Stimulated activated memory B cell treated with anti-CD40 and anti-IgM and Interleukin-4, amounts not matched to agents 10 μg/mL and 1 μg/mL and 100 μg/mL, for 72 hours (primary cell): Measurements from ENCODE around the gene JAK3.
A peak's percentile ranks its signal among the peaks of the same experiment; 100 is the strongest.
"Not testable (repeated sequence)": the region's sequence is repeated elsewhere in the genome, so short reads cannot be mapped to it uniquely, and the experiment has no call there.

ENCODE experiments used
- ATAC-seq: fragments of 150-1000 bp; cut with Tn5 transposase; 2 replicates; pipeline ENCODE4 v1.10.0; 2021
- H3K27ac Mint-ChIP-seq: one replicate; pipeline ENCODE4 v1.8.0; 2022; ENCODE audit warnings: mild to moderate bottlenecking, mixed read lengths
- H3K27me3 Mint-ChIP-seq: one replicate; pipeline ENCODE4 v1.8.0; 2022; ENCODE audit warnings: mixed read lengths
- H3K36me3 Mint-ChIP-seq: one replicate; pipeline ENCODE4 v1.8.0; 2022; ENCODE audit warnings: mixed read lengths
- H3K4me1 Mint-ChIP-seq: one replicate; pipeline ENCODE4 v1.8.0; 2022; ENCODE audit warnings: mixed read lengths
- H3K4me3 Mint-ChIP-seq: one replicate; pipeline ENCODE4 v1.8.0; 2022; ENCODE audit warnings: mild to moderate bottlenecking, moderate library complexity, mixed read lengths
- H3K9me3 Mint-ChIP-seq: one replicate; pipeline ENCODE4 v1.8.0; 2022; ENCODE audit warnings: mixed read lengths

The JAK3 gene

GRCh38 chr19:17847538-17848366 lies at the start of gene JAK3:
Gene JAK3 (minus strand): TSS chr19:17847982. CDS start chr19:17844417, 3,565 bp downstream.
- ATAC-seq: peak; percentile 93
- no peaks in the 10 kb centered on the region for H3K9me3 Mint-ChIP-seq
- peaks cover 74% of the 10 kb centered on the region for H3K4me1 Mint-ChIP-seq
- H3K27ac Mint-ChIP-seq: peak within 1 kb of the TSS; percentile 95
- peak within 1 kb of the TSS; percentile 98 for H3K4me3 Mint-ChIP-seq
- no peaks in the 10 kb centered on the region for H3K27me3 Mint-ChIP-seq
- H3K36me3 Mint-ChIP-seq: peaks cover 22% of the 10 kb centered on the region

- no peak for ATAC-seq
- H3K27ac Mint-ChIP-seq: no peak overlapping the region
- no peak overlapping the region for H3K4me3 Mint-ChIP-seq
- peaks cover 13% of the 10 kb centered on the region for H3K4me1 Mint-ChIP-seq
- H3K27me3 Mint-ChIP-seq: peaks cover 16% of the 10 kb centered on the region
- H3K9me3 Mint-ChIP-seq: no peaks in the 10 kb centered on the region
- no peaks in the 10 kb centered on the region for H3K36me3 Mint-ChIP-seq
Measured at GRCh38 chr19:17893766-17894165, 46.0 kb upstream of the JAK3 start.

GRCh38 chr19:17889609-17890214 lies 41.9 kb upstream of the JAK3 start:
- Mint-ChIP-seq H3K4me1 (peaks cover 29% of the 10 kb centered on the region), H3K27ac (no peak overlapping the region), H3K36me3 (no peaks in the 10 kb centered on the region), H3K9me3 (no peaks in the 10 kb centered on the region), H3K4me3 (no peak overlapping the region), H3K27me3 (no peaks in the 10 kb centered on the region)
- ATAC-seq: no peak

GRCh38 chr19:17888260-17888659 lies 40.5 kb upstream of the JAK3 start:
- H3K27me3 Mint-ChIP-seq: no peaks in the 10 kb centered on the region
- ATAC-seq: no peak
- no peaks in the 10 kb centered on the region for H3K9me3 Mint-ChIP-seq
- H3K27ac Mint-ChIP-seq: no peak overlapping the region
- H3K36me3 Mint-ChIP-seq: no peaks in the 10 kb centered on the region
- peaks cover 37% of the 10 kb centered on the region for H3K4me1 Mint-ChIP-seq
- H3K4me3 Mint-ChIP-seq: no peak overlapping the region

- not testable (repeated sequence) for H3K9me3 Mint-ChIP-seq, ATAC-seq, H3K4me3 Mint-ChIP-seq, H3K27ac Mint-ChIP-seq, H3K27me3 Mint-ChIP-seq, H3K36me3 Mint-ChIP-seq
- H3K4me1 Mint-ChIP-seq: peaks cover 27% of the 10 kb centered on the region
Measured at GRCh38 chr19:17887221-17887620, 39.4 kb upstream of the JAK3 start.

- Mint-ChIP-seq H3K27ac (peak overlapping the region; percentile 42), H3K4me1 (peaks cover 27% of the 10 kb centered on the region), H3K27me3 (no peaks in the 10 kb centered on the region), H3K9me3 (no peaks in the 10 kb centered on the region), H3K36me3 (no peaks in the 10 kb centered on the region), H3K4me3 (no peak overlapping the region)
- ATAC-seq: peak; percentile 70
Measured at GRCh38 chr19:17886515-17886914, 38.7 kb upstream of the JAK3 start.

- Mint-ChIP-seq H3K27ac (peak overlapping the region; percentile 32), H3K27me3 (no peaks in the 10 kb centered on the region), H3K4me3 (no peak overlapping the region), H3K9me3 (no peaks in the 10 kb centered on the region), H3K4me1 (peaks cover 27% of the 10 kb centered on the region), H3K36me3 (no peaks in the 10 kb centered on the region)
- no peak for ATAC-seq
Measured at GRCh38 chr19:17883627-17884410, 36.0 kb upstream of the JAK3 start.

GRCh38 chr19:17881701-17882100 lies 33.9 kb upstream of the JAK3 start:
- no peak overlapping the region for H3K27ac Mint-ChIP-seq
- no peak for ATAC-seq
- no peaks in the 10 kb centered on the region for H3K27me3 Mint-ChIP-seq
- H3K36me3 Mint-ChIP-seq: no peaks in the 10 kb centered on the region
- no peaks in the 10 kb centered on the region for H3K9me3 Mint-ChIP-seq
- peaks cover 25% of the 10 kb centered on the region for H3K4me1 Mint-ChIP-seq
- H3K4me3 Mint-ChIP-seq: no peak overlapping the region

GRCh38 chr19:17879466-17879865 lies 31.7 kb upstream of the JAK3 start:
- peak; percentile 54 for ATAC-seq

GRCh38 chr19:17877696-17878095 lies 29.9 kb upstream of the JAK3 start:
- H3K27me3 Mint-ChIP-seq: peaks cover 3% of the 10 kb centered on the region
- ATAC-seq: no peak
- H3K4me3 Mint-ChIP-seq: no peak overlapping the region
- peaks cover 3% of the 10 kb centered on the region for H3K4me1 Mint-ChIP-seq
- H3K27ac Mint-ChIP-seq: no peak overlapping the region
- H3K36me3 Mint-ChIP-seq: no peaks in the 10 kb centered on the region
- no peaks in the 10 kb centered on the region for H3K9me3 Mint-ChIP-seq

More at GRCh38 chr19:17879466-17879865, 31.7 kb upstream of the JAK3 start:
- H3K27me3 Mint-ChIP-seq: no peaks in the 10 kb centered on the region
- H3K4me1 Mint-ChIP-seq: peaks cover 9% of the 10 kb centered on the region
- no peak overlapping the region for H3K27ac Mint-ChIP-seq
- H3K4me3 Mint-ChIP-seq: no peak overlapping the region
- no peaks in the 10 kb centered on the region for H3K9me3 Mint-ChIP-seq
- H3K36me3 Mint-ChIP-seq: no peaks in the 10 kb centered on the region

- H3K9me3 Mint-ChIP-seq: no peaks in the 10 kb centered on the region
- H3K4me3 Mint-ChIP-seq: no peak overlapping the region
- H3K27me3 Mint-ChIP-seq: peaks cover 32% of the 10 kb centered on the region
- no peak overlapping the region for H3K27ac Mint-ChIP-seq
- H3K4me1 Mint-ChIP-seq: peaks cover 19% of the 10 kb centered on the region
- no peak for ATAC-seq
- no peaks in the 10 kb centered on the region for H3K36me3 Mint-ChIP-seq
Measured at GRCh38 chr19:17874758-17875135, 27.0 kb upstream of the JAK3 start.

GRCh38 chr19:17873786-17874757 lies 26.3 kb upstream of the JAK3 start:
- H3K36me3 Mint-ChIP-seq: no peaks in the 10 kb centered on the region
- no peaks in the 10 kb centered on the region for H3K9me3 Mint-ChIP-seq
- peaks cover 19% of the 10 kb centered on the region for H3K4me1 Mint-ChIP-seq
- peak overlapping the region; percentile 63 for H3K4me3 Mint-ChIP-seq
- peaks cover 33% of the 10 kb centered on the region for H3K27me3 Mint-ChIP-seq
- no peak overlapping the region for H3K27ac Mint-ChIP-seq
- peak; percentile 81 for ATAC-seq

GRCh38 chr19:17872251-17873001 lies 24.6 kb upstream of the JAK3 start:
- Mint-ChIP-seq H3K27ac (no peak overlapping the region), H3K4me3 (peak overlapping the region; percentile 56), H3K36me3 (no peaks in the 10 kb centered on the region), H3K9me3 (no peaks in the 10 kb centered on the region), H3K27me3 (peaks cover 33% of the 10 kb centered on the region), H3K4me1 (peaks cover 19% of the 10 kb centered on the region)
- ATAC-seq: no peak

- H3K27ac Mint-ChIP-seq: no peak within 1 kb of the TSS
- H3K9me3 Mint-ChIP-seq: no peaks in the 10 kb centered on the region
- H3K4me1 Mint-ChIP-seq: peaks cover 19% of the 10 kb centered on the region
- peak within 1 kb of the TSS; percentile 56 for H3K4me3 Mint-ChIP-seq
- peaks cover 33% of the 10 kb centered on the region for H3K27me3 Mint-ChIP-seq
- H3K36me3 Mint-ChIP-seq: no peaks in the 10 kb centered on the region
- ATAC-seq: no peak
Measured at GRCh38 chr19:17871878-17872250, 24.1 kb upstream of the JAK3 start, which contains the start of gene SLC5A5. Gene SLC5A5 (plus strand): TSS chr19:17871945. CDS start chr19:17872320, 375 bp downstream.
